GM23338 (cell line): ENCODE results near the gene CD53. TPM values are rescaled to one million over a fixed set of nuclear protein-coding genes. Genes with fewer than 3 reads are reported as not detected.

Experiments used
- ATAC-seq: fragments of 200-7000 bp; cut with Tn5 transposase; 3 replicates; pipeline ENCODE4 v1.9.1; 2020
- DNase-seq: peaks from one replicate; pipeline ENCODE4 v3.0.0-alpha.2; 2015; ENCODE audit warnings: low spot score
- H2AFZ ChIP-seq: fragments of 200-600 bp; sonication (generic); 2 replicates; pipeline ENCODE4 v1.8.0; 2016; ENCODE audit warnings: antibody characterized with exemption, mild to moderate bottlenecking, moderate library complexity
- H3F3A ChIP-seq: fragments of 200-600 bp; sonication (generic); replicated peaks from 2 replicates; pipeline ENCODE4 v1.8.0; 2017; ENCODE audit warnings: antibody characterized with exemption, mixed run types, low read depth
- H3K27ac ChIP-seq: fragments of 200-600 bp; sonication (generic); 2 replicates; pipeline ENCODE4 v1.6.1; 2016; ENCODE audit warnings: low read depth
- H3K27me3 ChIP-seq: fragments of 200-600 bp; sonication (generic); 2 replicates; pipeline ENCODE4 v1.8.0; 2016; ENCODE audit warnings: mild to moderate bottlenecking, mixed run types, moderate library complexity; ENCODE audit not compliant: insufficient read depth
- H3K36me3 ChIP-seq: fragments of 200-600 bp; sonication (generic); 2 replicates; pipeline ENCODE4 v1.8.0; 2016; ENCODE audit warnings: mild to moderate bottlenecking; ENCODE audit not compliant: insufficient read depth
- H3K4me1 ChIP-seq: fragments of 200-600 bp; sonication (generic); 2 replicates; pipeline ENCODE4 v1.8.0; 2016; ENCODE audit warnings: mild to moderate bottlenecking, moderate library complexity; ENCODE audit not compliant: insufficient read depth
- H3K4me2 ChIP-seq: fragments of 200-600 bp; sonication (generic); 2 replicates; pipeline ENCODE4 v1.7.1; 2017; ENCODE audit warnings: mixed run types
- H3K4me3 ChIP-seq: fragments of 200-600 bp; sonication (generic); 2 replicates; pipeline ENCODE4 v1.6.1; 2016; ENCODE audit warnings: mixed run types
- H3K79me2 ChIP-seq: fragments of 200-600 bp; sonication (generic); replicated peaks from 2 replicates; pipeline ENCODE4 v1.8.0; 2017; ENCODE audit warnings: mild to moderate bottlenecking; ENCODE audit not compliant: insufficient read depth
- H3K9me2 ChIP-seq: fragments of 200-600 bp; sonication (generic); 2 replicates; pipeline ENCODE4 v1.8.0; 2017; ENCODE audit not compliant: insufficient read depth
- H4K20me1 ChIP-seq: fragments of 200-600 bp; sonication (generic); replicated peaks from 2 replicates; pipeline ENCODE4 v1.8.0; 2017; ENCODE audit warnings: mild to moderate bottlenecking; ENCODE audit not compliant: insufficient read depth
- H3K27ac Mint-ChIP-seq: 2 replicates; pipeline ENCODE4 v1.8.0; 2020; ENCODE audit warnings: inconsistent platforms, mild to moderate bottlenecking, moderate library complexity, mixed read lengths
- H3K27me3 Mint-ChIP-seq: 3 replicates; pipeline ENCODE4 v1.8.0; 2022; ENCODE audit warnings: low read depth, mild to moderate bottlenecking, moderate library complexity, mixed read lengths, inconsistent platforms; ENCODE audit not compliant: insufficient read depth, poor library complexity
- H3K36me3 Mint-ChIP-seq: 3 replicates; pipeline ENCODE4 v1.8.0; 2021; ENCODE audit warnings: low read depth, mild to moderate bottlenecking, inconsistent platforms, moderate library complexity, mixed read lengths
- H3K4me1 Mint-ChIP-seq: 3 replicates; pipeline ENCODE4 v1.8.0; 2020; ENCODE audit warnings: mild to moderate bottlenecking, inconsistent platforms, mixed read lengths
- H3K4me3 Mint-ChIP-seq: 3 replicates; pipeline ENCODE4 v1.8.0; 2021; ENCODE audit warnings: moderate library complexity, mild to moderate bottlenecking, inconsistent platforms, mixed read lengths
- H3K9me3 Mint-ChIP-seq: 3 replicates; pipeline ENCODE4 v1.8.0; 2020; ENCODE audit warnings: moderate library complexity, mild to moderate bottlenecking, inconsistent platforms, mixed read lengths
- CREB1 ChIP-seq: fragments of 250-450 bp; sonication (Bioruptor Pico); IDR thresholded peaks from 2 replicates; pipeline ENCODE4 v1.5.0; 2020; ENCODE audit warnings: low read depth, mild to moderate bottlenecking, moderate library complexity
- CTCF ChIP-seq, 2 experiments: fragments of 200-600 bp in 1 of 2; sonication (generic) in 1 of 2; conservative IDR thresholded peaks; 2 replicates each; pipeline versions ENCODE4 v1.5.1 to v1.6.1; 2016 to 2017; ENCODE audit warnings: antibody characterized with exemption in 2 of 2, low read depth in 2 of 2, mild to moderate bottlenecking in 2 of 2, moderate library complexity in 1 of 2
- EZH2 ChIP-seq: fragments of 200-600 bp; sonication (generic); IDR thresholded peaks from one replicate; pipeline ENCODE4 v1.8.0; 2017; ENCODE audit warnings: antibody characterized with exemption, mild to moderate bottlenecking, low read depth; ENCODE audit not compliant: unreplicated experiment
- EZH2phosphoT487 ChIP-seq: fragments of 200-600 bp; sonication (generic); IDR thresholded peaks from one replicate; pipeline ENCODE4 v1.8.1; 2018; ENCODE audit warnings: antibody characterized with exemption; ENCODE audit not compliant: unreplicated experiment
- JUNB ChIP-seq: IDR thresholded peaks from one replicate; pipeline ENCODE4 v1.6.1; 2016; ENCODE audit warnings: antibody characterized with exemption; ENCODE audit not compliant: unreplicated experiment
- NANOG ChIP-seq: IDR thresholded peaks from 2 replicates; pipeline ENCODE4 v1.6.1; 2016; ENCODE audit warnings: antibody characterized with exemption, borderline replicate concordance
- POLR2AphosphoS5 ChIP-seq: IDR thresholded peaks from 2 replicates; pipeline ENCODE4 v1.6.1; 2016; ENCODE audit warnings: antibody characterized with exemption, low read depth
- STAT1 ChIP-seq: IDR thresholded peaks from one replicate; pipeline ENCODE4 v1.6.1; 2016; ENCODE audit warnings: antibody characterized with exemption; ENCODE audit not compliant: unreplicated experiment
- ZNF114 ChIP-seq: fragments of 250-450 bp; sonication (Bioruptor Pico); IDR thresholded peaks from 2 replicates; pipeline ENCODE4 v1.5.0; 2020; ENCODE audit warnings: mild to moderate bottlenecking, moderate library complexity
- ZNF331 ChIP-seq: fragments of 250-450 bp; sonication (Bioruptor Pico); IDR thresholded peaks from 2 replicates; pipeline ENCODE4 v1.5.0; 2020; ENCODE audit warnings: low read depth, mild to moderate bottlenecking, moderate library complexity
- polyA plus RNA-seq: library from polyadenylated mRNA; unstranded; fragments of >200 nt; fragmentation: Nextera tagmentation; extraction: Ambion mirVana; gene quantifications from 2 replicates; pipeline ENCODE4 v1.2.1, GENCODE V29; 2016
- total RNA-seq: library from RNA; depleted of rRNA; stranded (reverse); fragments of >200 nt; shearing (Covaris generic); gene quantifications from 2 replicates; pipeline ENCODE4 v1.2.3, GENCODE V29; 2014
- TF ChIP-seq, protein P1 (sequence below): IDR thresholded peaks from one replicate; pipeline ENCODE4 v1.6.1; 2018; ENCODE audit warnings: antibody characterized with exemption; ENCODE audit not compliant: unreplicated experiment
- TF ChIP-seq, protein P2 (sequence below): IDR thresholded peaks from 2 replicates; pipeline ENCODE4 v1.6.1; 2016; ENCODE audit warnings: antibody characterized with exemption
- TF ChIP-seq, protein P3 (sequence below): fragments of 250-450 bp; sonication (Bioruptor Pico); IDR thresholded peaks from 2 replicates; pipeline ENCODE4 v1.5.0; 2020; ENCODE audit warnings: mild to moderate bottlenecking, moderate library complexity

Gene CD53
- total and polyA plus RNA-seq, 2 experiments from 2014 or later: 0.28 to 0.70 TPM

GRCh38 chr1:110888049-110888448, 15.1 kb downstream of the CD53 start:
- H3K4me2 ChIP-seq: no peak overlapping the region
- H3K79me2 ChIP-seq: no peaks in the 10 kb centered on the region
- Mint-ChIP-seq H3K4me3 (no peak overlapping the region), H3K27ac (no peak overlapping the region), H3K27me3 (no peaks in the 10 kb centered on the region), H3K9me3 (no peaks in the 10 kb centered on the region), H3K4me1 (no peaks in the 10 kb centered on the region), H3K36me3 (no peaks in the 10 kb centered on the region)
- no peaks in the 10 kb centered on the region for H3K4me1 ChIP-seq
- ATAC-seq: no peak
- TF ChIP-seq, protein P1, sequence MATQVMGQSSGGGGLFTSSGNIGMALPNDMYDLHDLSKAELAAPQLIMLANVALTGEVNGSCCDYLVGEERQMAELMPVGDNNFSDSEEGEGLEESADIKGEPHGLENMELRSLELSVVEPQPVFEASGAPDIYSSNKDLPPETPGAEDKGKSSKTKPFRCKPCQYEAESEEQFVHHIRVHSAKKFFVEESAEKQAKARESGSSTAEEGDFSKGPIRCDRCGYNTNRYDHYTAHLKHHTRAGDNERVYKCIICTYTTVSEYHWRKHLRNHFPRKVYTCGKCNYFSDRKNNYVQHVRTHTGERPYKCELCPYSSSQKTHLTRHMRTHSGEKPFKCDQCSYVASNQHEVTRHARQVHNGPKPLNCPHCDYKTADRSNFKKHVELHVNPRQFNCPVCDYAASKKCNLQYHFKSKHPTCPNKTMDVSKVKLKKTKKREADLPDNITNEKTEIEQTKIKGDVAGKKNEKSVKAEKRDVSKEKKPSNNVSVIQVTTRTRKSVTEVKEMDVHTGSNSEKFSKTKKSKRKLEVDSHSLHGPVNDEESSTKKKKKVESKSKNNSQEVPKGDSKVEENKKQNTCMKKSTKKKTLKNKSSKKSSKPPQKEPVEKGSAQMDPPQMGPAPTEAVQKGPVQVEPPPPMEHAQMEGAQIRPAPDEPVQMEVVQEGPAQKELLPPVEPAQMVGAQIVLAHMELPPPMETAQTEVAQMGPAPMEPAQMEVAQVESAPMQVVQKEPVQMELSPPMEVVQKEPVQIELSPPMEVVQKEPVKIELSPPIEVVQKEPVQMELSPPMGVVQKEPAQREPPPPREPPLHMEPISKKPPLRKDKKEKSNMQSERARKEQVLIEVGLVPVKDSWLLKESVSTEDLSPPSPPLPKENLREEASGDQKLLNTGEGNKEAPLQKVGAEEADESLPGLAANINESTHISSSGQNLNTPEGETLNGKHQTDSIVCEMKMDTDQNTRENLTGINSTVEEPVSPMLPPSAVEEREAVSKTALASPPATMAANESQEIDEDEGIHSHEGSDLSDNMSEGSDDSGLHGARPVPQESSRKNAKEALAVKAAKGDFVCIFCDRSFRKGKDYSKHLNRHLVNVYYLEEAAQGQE: no peak
- TF ChIP-seq CREB1: no peak
- TF ChIP-seq EZH2: no peak
- no peak for TF ChIP-seq CTCF (conservative IDR thresholded peaks at IDR 0.05; ENCODE audit: low read depth in 2 of 2)
- no peak for TF ChIP-seq EZH2phosphoT487
- no peak for TF ChIP-seq POLR2AphosphoS5
- TF ChIP-seq, protein P2, sequence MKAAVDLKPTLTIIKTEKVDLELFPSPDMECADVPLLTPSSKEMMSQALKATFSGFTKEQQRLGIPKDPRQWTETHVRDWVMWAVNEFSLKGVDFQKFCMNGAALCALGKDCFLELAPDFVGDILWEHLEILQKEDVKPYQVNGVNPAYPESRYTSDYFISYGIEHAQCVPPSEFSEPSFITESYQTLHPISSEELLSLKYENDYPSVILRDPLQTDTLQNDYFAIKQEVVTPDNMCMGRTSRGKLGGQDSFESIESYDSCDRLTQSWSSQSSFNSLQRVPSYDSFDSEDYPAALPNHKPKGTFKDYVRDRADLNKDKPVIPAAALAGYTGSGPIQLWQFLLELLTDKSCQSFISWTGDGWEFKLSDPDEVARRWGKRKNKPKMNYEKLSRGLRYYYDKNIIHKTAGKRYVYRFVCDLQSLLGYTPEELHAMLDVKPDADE: no peak
- no peak for TF ChIP-seq JUNB
- TF ChIP-seq ZNF114 (CRISPR knock-in tag): no peak
- TF ChIP-seq STAT1: no peak
- TF ChIP-seq NANOG: no peak
- TF ChIP-seq, protein P3, sequence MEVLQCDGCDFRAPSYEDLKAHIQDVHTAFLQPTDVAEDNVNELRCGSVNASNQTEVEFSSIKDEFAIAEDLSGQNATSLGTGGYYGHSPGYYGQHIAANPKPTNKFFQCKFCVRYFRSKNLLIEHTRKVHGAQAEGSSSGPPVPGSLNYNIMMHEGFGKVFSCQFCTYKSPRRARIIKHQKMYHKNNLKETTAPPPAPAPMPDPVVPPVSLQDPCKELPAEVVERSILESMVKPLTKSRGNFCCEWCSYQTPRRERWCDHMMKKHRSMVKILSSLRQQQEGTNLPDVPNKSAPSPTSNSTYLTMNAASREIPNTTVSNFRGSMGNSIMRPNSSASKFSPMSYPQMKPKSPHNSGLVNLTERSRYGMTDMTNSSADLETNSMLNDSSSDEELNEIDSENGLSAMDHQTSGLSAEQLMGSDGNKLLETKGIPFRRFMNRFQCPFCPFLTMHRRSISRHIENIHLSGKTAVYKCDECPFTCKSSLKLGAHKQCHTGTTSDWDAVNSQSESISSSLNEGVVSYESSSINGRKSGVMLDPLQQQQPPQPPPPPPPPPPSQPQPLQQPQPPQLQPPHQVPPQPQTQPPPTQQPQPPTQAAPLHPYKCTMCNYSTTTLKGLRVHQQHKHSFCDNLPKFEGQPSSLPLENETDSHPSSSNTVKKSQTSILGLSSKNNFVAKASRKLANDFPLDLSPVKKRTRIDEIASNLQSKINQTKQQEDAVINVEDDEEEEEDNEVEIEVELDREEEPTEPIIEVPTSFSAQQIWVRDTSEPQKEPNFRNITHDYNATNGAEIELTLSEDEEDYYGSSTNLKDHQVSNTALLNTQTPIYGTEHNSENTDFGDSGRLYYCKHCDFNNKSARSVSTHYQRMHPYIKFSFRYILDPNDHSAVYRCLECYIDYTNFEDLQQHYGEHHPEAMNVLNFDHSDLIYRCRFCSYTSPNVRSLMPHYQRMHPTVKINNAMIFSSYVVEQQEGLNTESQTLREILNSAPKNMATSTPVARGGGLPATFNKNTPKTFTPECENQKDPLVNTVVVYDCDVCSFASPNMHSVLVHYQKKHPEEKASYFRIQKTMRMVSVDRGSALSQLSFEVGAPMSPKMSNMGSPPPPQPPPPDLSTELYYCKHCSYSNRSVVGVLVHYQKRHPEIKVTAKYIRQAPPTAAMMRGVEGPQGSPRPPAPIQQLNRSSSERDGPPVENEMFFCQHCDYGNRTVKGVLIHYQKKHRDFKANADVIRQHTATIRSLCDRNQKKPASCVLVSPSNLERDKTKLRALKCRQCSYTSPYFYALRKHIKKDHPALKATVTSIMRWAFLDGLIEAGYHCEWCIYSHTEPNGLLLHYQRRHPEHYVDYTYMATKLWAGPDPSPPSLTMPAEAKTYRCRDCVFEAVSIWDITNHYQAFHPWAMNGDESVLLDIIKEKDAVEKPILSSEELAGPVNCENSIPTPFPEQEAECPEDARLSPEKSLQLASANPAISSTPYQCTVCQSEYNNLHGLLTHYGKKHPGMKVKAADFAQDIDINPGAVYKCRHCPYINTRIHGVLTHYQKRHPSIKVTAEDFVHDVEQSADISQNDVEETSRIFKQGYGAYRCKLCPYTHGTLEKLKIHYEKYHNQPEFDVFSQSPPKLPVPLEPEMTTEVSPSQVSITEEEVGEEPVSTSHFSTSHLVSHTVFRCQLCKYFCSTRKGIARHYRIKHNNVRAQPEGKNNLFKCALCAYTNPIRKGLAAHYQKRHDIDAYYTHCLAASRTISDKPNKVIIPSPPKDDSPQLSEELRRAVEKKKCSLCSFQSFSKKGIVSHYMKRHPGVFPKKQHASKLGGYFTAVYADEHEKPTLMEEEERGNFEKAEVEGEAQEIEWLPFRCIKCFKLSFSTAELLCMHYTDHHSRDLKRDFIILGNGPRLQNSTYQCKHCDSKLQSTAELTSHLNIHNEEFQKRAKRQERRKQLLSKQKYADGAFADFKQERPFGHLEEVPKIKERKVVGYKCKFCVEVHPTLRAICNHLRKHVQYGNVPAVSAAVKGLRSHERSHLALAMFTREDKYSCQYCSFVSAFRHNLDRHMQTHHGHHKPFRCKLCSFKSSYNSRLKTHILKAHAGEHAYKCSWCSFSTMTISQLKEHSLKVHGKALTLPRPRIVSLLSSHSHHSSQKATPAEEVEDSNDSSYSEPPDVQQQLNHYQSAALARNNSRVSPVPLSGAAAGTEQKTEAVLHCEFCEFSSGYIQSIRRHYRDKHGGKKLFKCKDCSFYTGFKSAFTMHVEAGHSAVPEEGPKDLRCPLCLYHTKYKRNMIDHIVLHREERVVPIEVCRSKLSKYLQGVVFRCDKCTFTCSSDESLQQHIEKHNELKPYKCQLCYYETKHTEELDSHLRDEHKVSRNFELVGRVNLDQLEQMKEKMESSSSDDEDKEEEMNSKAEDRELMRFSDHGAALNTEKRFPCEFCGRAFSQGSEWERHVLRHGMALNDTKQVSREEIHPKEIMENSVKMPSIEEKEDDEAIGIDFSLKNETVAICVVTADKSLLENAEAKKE (CRISPR knock-in tag): no peak
- TF ChIP-seq ZNF331 (CRISPR knock-in tag): no peak
- H3K27ac ChIP-seq: no peak overlapping the region; the same call in 1 of the 2 replicates
- H3K9me2 ChIP-seq: peaks cover 4% of the 10 kb centered on the region; the same call in 1 of the 2 replicates
- H3F3A ChIP-seq: no peaks in the 10 kb centered on the region
- no peak for DNase-seq
- no peak overlapping the region for H3K4me3 ChIP-seq
- no peaks in the 10 kb centered on the region for H4K20me1 ChIP-seq
- H3K36me3 ChIP-seq: no peaks in the 10 kb centered on the region
- no peak overlapping the region for H2AFZ ChIP-seq
- no peaks in the 10 kb centered on the region for H3K27me3 ChIP-seq
